K562 (cell line): ENCODE results near the gene EMID1. TPM values are rescaled to one million over a fixed set of nuclear protein-coding genes. Genes with fewer than 3 reads are reported as not detected.

Experiments used
- BRCA1 ChIP-seq, 2 experiments: fragments of 450-650 bp in 1 of 2; sonication (generic) in 1 of 2; formaldehyde crosslinking in 1 of 2; IDR thresholded peaks; 2 replicates each; pipeline versions ENCODE4 v1.5.0 to v1.6.1; 2017 to 2020; ENCODE audit warnings: mild to moderate bottlenecking in 1 of 2, missing genetic modification reagents in 1 of 2
- DIDO1 ChIP-seq: fragments of 450-650 bp; IDR thresholded peaks from 2 replicates; pipeline ENCODE4 v1.6.1; 2016; ENCODE audit warnings: low read depth, missing biosample characterization, missing genetic modification characterization
- GTF2A2 ChIP-seq: IDR thresholded peaks from 2 replicates; pipeline ENCODE4 v1.6.1; 2016; ENCODE audit warnings: mild to moderate bottlenecking, missing genetic modification characterization, missing compliant biosample characterization
- HINFP ChIP-seq: fragments of 450-650 bp; conservative IDR thresholded peaks from 2 replicates; pipeline ENCODE4 v1.6.1; 2016; ENCODE audit warnings: missing genetic modification characterization, low read depth, mild to moderate bottlenecking, control low read depth, missing compliant biosample characterization
- KLF13 ChIP-seq: fragments of 450-650 bp; IDR thresholded peaks from 2 replicates; pipeline ENCODE4 v1.6.1; 2016; ENCODE audit warnings: missing genetic modification characterization, low read depth, mild to moderate bottlenecking, missing compliant biosample characterization, moderate library complexity, borderline replicate concordance
- MITF ChIP-seq: IDR thresholded peaks from 2 replicates; pipeline ENCODE4 v1.6.1; 2014; ENCODE audit warnings: antibody characterized with exemption
- TOE1 ChIP-seq, 2 experiments: fragments of 450-650 bp in 1 of 2; sonication (generic) in 1 of 2; formaldehyde crosslinking in 1 of 2; IDR thresholded peaks; 2 replicates each; pipeline versions ENCODE4 v1.7.1 to v1.8.0; 2016 to 2022; ENCODE audit warnings: borderline replicate concordance in 2 of 2, mild to moderate bottlenecking in 2 of 2, antibody characterized with exemption in 1 of 2, inconsistent platforms in 1 of 2, low read depth in 1 of 2, missing genetic modification reagents in 1 of 2, moderate library complexity in 1 of 2
- ZNF143 ChIP-seq: sonication (generic); formaldehyde crosslinking; IDR thresholded peaks from 2 replicates; pipeline ENCODE4 v1.9.0; 2022; ENCODE audit warnings: mild to moderate bottlenecking, missing genetic modification reagents
- ZNF512 ChIP-seq: IDR thresholded peaks from 2 replicates; pipeline ENCODE4 v1.6.1; 2016; ENCODE audit warnings: missing genetic modification characterization, missing compliant biosample characterization
- ZNF668 ChIP-seq: fragments of 250-450 bp; sonication (Bioruptor Pico); IDR thresholded peaks from 2 replicates; pipeline ENCODE4 v1.8.0; 2022; ENCODE audit warnings: mild to moderate bottlenecking, inconsistent platforms
- ZNF740 ChIP-seq, 3 experiments: fragments of 200-800 bp in 1 of 3; sonication (Bioruptor generic) in 1 of 3; sonication (generic) in 1 of 3; formaldehyde crosslinking in 1 of 3; IDR thresholded peaks; 2 replicates each; pipeline versions ENCODE4 v1.6.1 to v1.8.0; 2016 to 2022; ENCODE audit warnings: mild to moderate bottlenecking in 2 of 3, missing compliant biosample characterization in 2 of 3, missing genetic modification characterization in 2 of 3, missing genetic modification reagents in 1 of 3
- polyA plus RNA-seq, 8 experiments: library from polyadenylated mRNA; depleted of rRNA in 4 of 8; stranded (reverse) in 5 of 8; unstranded in 3 of 8; fragments of >200 nt; fragmentation: Nextera tagmentation in 2 of 8; fragmentation: Illumina TruSeq in 1 of 8; extraction: Ambion mirVana in 2 of 8; extraction: Trizol in 1 of 8; gene quantifications; 2 replicates each; pipeline versions ENCODE4 v1.2.1 to v1.2.3, GENCODE V29; 2011 to 2014; ENCODE audit warnings: inconsistent platforms in 1 of 8, missing spikeins in 1 of 8
- total RNA-seq, 7 experiments: library from RNA; depleted of rRNA in 6 of 7; stranded (reverse); fragments of >200 nt in 6 of 7; fragmentation: Illumina TruSeq in 2 of 7; extraction: Trizol in 2 of 7; gene quantifications; 2 replicates each; pipeline versions ENCODE4 v1.2.1 to v1.2.3, GENCODE V29; 2011 to 2021; ENCODE audit warnings: low replicate concordance in 1 of 7

Gene EMID1
- total and polyA plus RNA-seq, 9 of the 15 experiments (the other 6 are each of a cell fraction or from before 2014, with no cell fraction given), result 0.15 to 7.2 (median 2.7) TPM

- TF ChIP-seq DIDO1 (tag), result no peak
- TF ChIP-seq KLF13 (tag), result no peak
- no peak for TF ChIP-seq ZNF143
- TF ChIP-seq ZNF512 (tag), result no peak
- TF ChIP-seq MITF, result no peak
- TF ChIP-seq TOE1 (IDR thresholded peaks at IDR 0.05; ENCODE audit: borderline replicate concordance), result no peak
- no peak for TF ChIP-seq TOE1 (CRISPR knock-in tag; IDR thresholded peaks at IDR 0.05; ENCODE audit: borderline replicate concordance, low read depth)
- TF ChIP-seq ZNF668 (CRISPR knock-in tag), result no peak
- no peak for TF ChIP-seq ZNF740 (CRISPR knock-in tag; IDR thresholded peaks at IDR 0.05)
- TF ChIP-seq ZNF740 (tag; IDR thresholded peaks at IDR 0.05), result no peak
- no peak for TF ChIP-seq HINFP (tag)
- TF ChIP-seq GTF2A2, result no peak
- no peak for TF ChIP-seq BRCA1 (IDR thresholded peaks at IDR 0.05)
- TF ChIP-seq BRCA1 (CRISPR knock-in tag; IDR thresholded peaks at IDR 0.05), result no peak
- TF ChIP-seq, all 486 proteins: peak for 0
Observed at GRCh38 chr22:29277927-29278326, 72.2 kb downstream of the EMID1 start (continued).
